ENCODE data around the gene MLLT11.

MLLT11 gene

DNA sequence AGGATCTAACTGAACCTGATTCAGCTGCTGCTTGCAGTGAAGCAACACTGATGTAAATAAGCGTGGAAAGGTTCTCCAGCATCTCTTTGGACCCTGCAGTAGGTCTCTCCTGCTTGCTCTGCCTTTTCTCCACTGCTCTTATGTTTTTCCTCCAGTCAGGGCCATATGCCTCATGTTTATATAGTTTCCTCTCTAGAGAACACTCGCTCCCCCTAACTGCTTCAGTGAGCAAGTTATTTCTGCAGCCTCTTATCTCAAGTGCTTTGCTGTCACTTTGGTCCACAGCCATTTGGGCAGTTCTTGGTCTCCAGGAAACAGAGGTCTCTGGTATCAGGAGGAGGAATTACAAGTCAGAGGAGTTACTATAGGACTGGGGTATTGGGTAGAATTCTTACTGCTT lies 46.7 kb upstream of the MLLT11 start:
- Histone ChIP-seq H3K9me3 (ENCODE audit: low read length) (no peaks in the 10 kb centered on the region), H3F3A (ENCODE audit: insufficient read depth, low read length) (no peaks in the 10 kb centered on the region), H2AFZ (ENCODE audit: low read length) (no peak overlapping the region), H3K4me1 (ENCODE audit: insufficient read depth, low read length, severe bottlenecking) (peaks cover 21% of the 10 kb centered on the region), H4K20me1 (ENCODE audit: insufficient read depth, low read length) (no peaks in the 10 kb centered on the region), H3K4me3 (ENCODE audit: low read depth, low read length, poor library complexity, severe bottlenecking) (no peak overlapping the region), H3K36me3 (ENCODE audit: insufficient read depth, low read length) (peaks cover 2% of the 10 kb centered on the region; the same call in 1 of the 2 replicates), H3K9ac (ENCODE audit: low read length) (no peak overlapping the region), H3K9me2 (ENCODE audit: low read depth, low read length) (no peaks in the 10 kb centered on the region), H3K27ac (ENCODE audit: low read depth, low read length, poor library complexity, severe bottlenecking) (no peak overlapping the region), H3K27me3 (ENCODE audit: insufficient read depth, low read length) (no peaks in the 10 kb centered on the region), H3K79me2 (ENCODE audit: insufficient read depth, low read length) (no peaks in the 10 kb centered on the region), H3K4me2 (ENCODE audit: low read length) (no peak overlapping the region)
- TF ChIP-seq, protein P1, sequence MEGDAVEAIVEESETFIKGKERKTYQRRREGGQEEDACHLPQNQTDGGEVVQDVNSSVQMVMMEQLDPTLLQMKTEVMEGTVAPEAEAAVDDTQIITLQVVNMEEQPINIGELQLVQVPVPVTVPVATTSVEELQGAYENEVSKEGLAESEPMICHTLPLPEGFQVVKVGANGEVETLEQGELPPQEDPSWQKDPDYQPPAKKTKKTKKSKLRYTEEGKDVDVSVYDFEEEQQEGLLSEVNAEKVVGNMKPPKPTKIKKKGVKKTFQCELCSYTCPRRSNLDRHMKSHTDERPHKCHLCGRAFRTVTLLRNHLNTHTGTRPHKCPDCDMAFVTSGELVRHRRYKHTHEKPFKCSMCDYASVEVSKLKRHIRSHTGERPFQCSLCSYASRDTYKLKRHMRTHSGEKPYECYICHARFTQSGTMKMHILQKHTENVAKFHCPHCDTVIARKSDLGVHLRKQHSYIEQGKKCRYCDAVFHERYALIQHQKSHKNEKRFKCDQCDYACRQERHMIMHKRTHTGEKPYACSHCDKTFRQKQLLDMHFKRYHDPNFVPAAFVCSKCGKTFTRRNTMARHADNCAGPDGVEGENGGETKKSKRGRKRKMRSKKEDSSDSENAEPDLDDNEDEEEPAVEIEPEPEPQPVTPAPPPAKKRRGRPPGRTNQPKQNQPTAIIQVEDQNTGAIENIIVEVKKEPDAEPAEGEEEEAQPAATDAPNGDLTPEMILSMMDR (IDR thresholded peaks at IDR 0.05; ENCODE audit: low read length): no peak
- no peak for TF ChIP-seq EZH2 (IDR thresholded peaks at IDR 0.05; ENCODE audit: borderline replicate concordance, low read length)

DNA sequence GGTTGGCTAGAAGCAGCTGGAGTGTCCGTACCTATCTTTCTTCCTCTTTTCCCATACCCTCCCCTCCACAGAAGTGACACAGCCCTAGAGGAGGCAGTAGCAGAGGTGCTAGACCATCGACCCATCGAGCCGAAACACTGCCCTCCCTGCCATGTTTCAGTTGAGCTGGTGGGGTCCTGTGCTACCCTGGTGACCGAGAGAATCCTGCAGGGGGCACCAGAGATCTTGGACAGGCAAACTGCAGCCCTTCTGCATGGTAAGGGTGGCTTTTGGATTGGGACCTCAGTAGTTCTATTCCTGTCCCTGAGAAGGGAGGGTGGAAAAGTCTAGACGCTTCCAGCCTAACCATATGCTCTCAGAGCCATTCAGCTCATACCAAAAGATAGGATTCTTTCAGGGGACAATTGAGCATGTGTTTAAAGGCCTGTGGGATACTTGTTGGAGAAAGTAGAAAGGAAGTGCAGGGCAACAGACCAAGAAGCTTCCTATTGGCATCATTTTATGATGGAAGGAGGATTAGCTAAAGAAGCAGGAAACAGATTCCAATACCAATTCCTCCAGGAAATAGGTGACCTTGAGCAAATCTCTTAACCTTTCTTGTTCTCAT lies 35.6 kb upstream of the MLLT11 start:
- peaks cover 5% of the 10 kb centered on the region for H3K4me1 ChIP-seq (ENCODE audit: insufficient read depth, low read length, severe bottlenecking)
- peaks cover 22% of the 10 kb centered on the region; the same call in 1 of the 2 replicates for H3K36me3 ChIP-seq (ENCODE audit: insufficient read depth, low read length)
- no peaks in the 10 kb centered on the region for H3K9me3 ChIP-seq (ENCODE audit: low read length)
- H3F3A ChIP-seq (ENCODE audit: insufficient read depth, low read length): no peaks in the 10 kb centered on the region
- no peaks in the 10 kb centered on the region for H3K9me2 ChIP-seq (ENCODE audit: low read depth, low read length)
- no peak overlapping the region for H3K9ac ChIP-seq (ENCODE audit: low read length)
- no peaks in the 10 kb centered on the region for H3K27me3 ChIP-seq (ENCODE audit: insufficient read depth, low read length)
- H3K27ac ChIP-seq (ENCODE audit: low read depth, low read length, poor library complexity, severe bottlenecking): no peak overlapping the region
- TF ChIP-seq, protein P1 (IDR thresholded peaks at IDR 0.05; ENCODE audit: low read length): peak; percentile 91
- no peak for TF ChIP-seq EZH2 (IDR thresholded peaks at IDR 0.05; ENCODE audit: borderline replicate concordance, low read length)
- H3K4me3 ChIP-seq (ENCODE audit: low read depth, low read length, poor library complexity, severe bottlenecking): no peak overlapping the region
- no peaks in the 10 kb centered on the region for H4K20me1 ChIP-seq (ENCODE audit: insufficient read depth, low read length)
- no peaks in the 10 kb centered on the region for H3K79me2 ChIP-seq (ENCODE audit: insufficient read depth, low read length)
- H3K4me2 ChIP-seq (ENCODE audit: low read length): peak overlapping the region; percentile 31; the same call in 1 of the 2 replicates
- no peak overlapping the region for H2AFZ ChIP-seq (ENCODE audit: low read length)

DNA sequence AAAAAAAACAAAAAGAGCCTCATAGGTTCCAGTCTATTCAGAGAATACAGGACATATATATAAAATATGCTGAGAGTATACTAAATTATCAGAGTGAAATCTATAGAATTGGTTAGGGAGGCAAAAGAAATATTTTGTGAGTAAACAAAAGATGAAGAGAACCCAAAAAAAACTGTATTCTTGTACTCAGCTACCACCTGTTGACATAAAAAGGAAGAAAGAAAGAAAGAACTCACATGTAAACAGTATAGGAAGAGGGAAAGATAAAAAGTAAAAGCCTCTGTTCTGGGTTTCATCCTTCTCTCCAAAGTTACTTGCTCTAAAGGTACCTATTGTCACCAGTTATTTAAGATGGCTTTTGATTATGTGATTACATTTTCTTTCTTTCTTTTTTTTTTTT lies 33.7 kb upstream of the MLLT11 start:
- Histone ChIP-seq H3K9me2 (ENCODE audit: low read depth, low read length) (no peaks in the 10 kb centered on the region), H3K9ac (ENCODE audit: low read length) (no peak overlapping the region), H3K9me3 (ENCODE audit: low read length) (no peaks in the 10 kb centered on the region), H3K4me2 (ENCODE audit: low read length) (no peak overlapping the region), H2AFZ (ENCODE audit: low read length) (no peak overlapping the region), H3F3A (ENCODE audit: insufficient read depth, low read length) (no peaks in the 10 kb centered on the region), H3K79me2 (ENCODE audit: insufficient read depth, low read length) (no peaks in the 10 kb centered on the region), H3K27ac (ENCODE audit: low read depth, low read length, poor library complexity, severe bottlenecking) (no peak overlapping the region), H3K36me3 (ENCODE audit: insufficient read depth, low read length) (peaks cover 28% of the 10 kb centered on the region; the same call in 1 of the 2 replicates), H3K4me3 (ENCODE audit: low read depth, low read length, poor library complexity, severe bottlenecking) (no peak overlapping the region), H3K27me3 (ENCODE audit: insufficient read depth, low read length) (no peaks in the 10 kb centered on the region), H4K20me1 (ENCODE audit: insufficient read depth, low read length) (no peaks in the 10 kb centered on the region), H3K4me1 (ENCODE audit: insufficient read depth, low read length, severe bottlenecking) (peaks cover 5% of the 10 kb centered on the region)
- no peak for TF ChIP-seq EZH2 (IDR thresholded peaks at IDR 0.05; ENCODE audit: borderline replicate concordance, low read length)
- TF ChIP-seq, protein P1 (IDR thresholded peaks at IDR 0.05; ENCODE audit: low read length): no peak

Data from OCI-LY1 (cell line).